GM12878 (cell line): ENCODE measurements around the gene ABCA2. TPM values are rescaled to one million over a fixed set of nuclear protein-coding genes. Genes with fewer than 3 reads are reported as not detected.

ENCODE experiments used
- ATAC-seq: fragments of 200-7000 bp; cut with Tn5 transposase; 3 replicates; pipeline ENCODE4 v1.9.1; 2020; ENCODE audit warnings: mild to moderate bottlenecking, moderate library complexity
- Bru-seq: library from RNA; stranded (reverse); fragments of 400-500 nt; gene quantifications from one replicate; lab custom pipeline; 2021; lab: Mats Ljungman, UMichigan
- BruChase-seq, 2 experiments: library from RNA; stranded (reverse); fragments of 400-500 nt; gene quantifications; one replicate each; lab custom pipeline; 2021; lab: Mats Ljungman, UMichigan
- BruUV-seq: library from RNA; stranded (reverse); fragments of 400-500 nt; replicated peaks from 2 replicates; lab custom pipeline; 2021; lab: Mats Ljungman, UMichigan
- CTCF ChIA-PET: fragments of 300-600 bp; sonication (Branson Sonifier 250); formaldehyde crosslinking; extraction: SDS; loops from one replicate; lab custom pipeline; 2021; ENCODE audit warnings: inconsistent platforms; lab: Yijun Ruan, JAX
- POLR2A ChIA-PET: fragments of 350-600 bp; formaldehyde crosslinking; extraction: SDS; loops from one replicate; lab custom pipeline; 2021; ENCODE audit warnings: inconsistent platforms; lab: Charles Lee
- RAD21 ChIA-PET: fragments of 300-600 bp; sonication (Branson Sonifier 250); formaldehyde crosslinking; loops from one replicate; lab custom pipeline; 2023; ENCODE audit warnings: antibody characterized with exemption; ENCODE audit not compliant: unreplicated experiment; lab: Charles Lee
- SMC1A ChIA-PET: fragments of 300-600 bp; sonication (Branson Sonifier 250); formaldehyde crosslinking; loops from one replicate; lab custom pipeline; 2023; ENCODE audit not compliant: unreplicated experiment, uncharacterized antibody; lab: Charles Lee
- DNase-seq: peaks from one replicate; pipeline ENCODE4 v3.0.0-alpha.2; 2011; ENCODE audit warnings: low read depth, low spot score
- FAIRE-seq: peaks from 3 replicates; lab custom pipeline; 2011; peaks lifted over from hg19 to GRCh38; lab: Jason Lieb, UNC
- H2AFZ ChIP-seq: 2 replicates; pipeline ENCODE4 v1.6.0; 2011; ENCODE audit warnings: low read depth, low read length, control low read depth; ENCODE audit not compliant: control insufficient read depth
- H3K27ac ChIP-seq: 2 replicates; pipeline ENCODE4 v1.5.1; 2011; ENCODE audit warnings: control low read depth; ENCODE audit not compliant: control insufficient read depth, insufficient read depth
- H3K27me3 ChIP-seq, 2 experiments: replicated peaks in 1 of 2; 2 replicates each; pipeline versions ENCODE4 v1.6.0 to v1.6.1; 2011; ENCODE audit warnings: low read length in 1 of 2; ENCODE audit not compliant: control insufficient read depth in 2 of 2, insufficient read depth in 2 of 2
- H3K36me3 ChIP-seq, 2 experiments: 2 replicates each; pipeline ENCODE4 v1.5.1; 2011; ENCODE audit warnings: low read length in 1 of 2; ENCODE audit not compliant: control insufficient read depth in 2 of 2, insufficient read depth in 2 of 2
- H3K4me1 ChIP-seq: 2 replicates; pipeline ENCODE4 v1.6.1; 2011; ENCODE audit warnings: mild to moderate bottlenecking, low read length, moderate library complexity, mixed read lengths; ENCODE audit not compliant: control insufficient read depth, insufficient read depth
- H3K4me2 ChIP-seq: 2 replicates; pipeline ENCODE4 v1.6.0; 2011; ENCODE audit warnings: control low read depth; ENCODE audit not compliant: control insufficient read depth, insufficient read depth
- H3K4me3 ChIP-seq: fragments of 200-600 bp; sonication (generic); 2 replicates; pipeline ENCODE4 v1.5.1; 2016
- H3K79me2 ChIP-seq: 2 replicates; pipeline ENCODE4 v1.6.0; 2011; ENCODE audit warnings: low read length; ENCODE audit not compliant: control insufficient read depth, insufficient read depth
- H3K9ac ChIP-seq: 2 replicates; pipeline ENCODE4 v1.8.0; 2011; ENCODE audit warnings: low read length, control low read depth, mixed read lengths; ENCODE audit not compliant: control insufficient read depth, insufficient read depth
- H3K9me3 ChIP-seq: replicated peaks from 3 replicates; pipeline ENCODE4 v1.5.1; 2011; ENCODE audit warnings: mild to moderate bottlenecking, low read length; ENCODE audit not compliant: control insufficient read depth, insufficient read depth
- H4K20me1 ChIP-seq: 2 replicates; pipeline ENCODE4 v1.6.0; 2011; ENCODE audit not compliant: control insufficient read depth, insufficient read depth
- BHLHE40 ChIP-seq, 2 experiments: fragments of 450-650 bp in 1 of 2; IDR thresholded peaks; 2 replicates each; pipeline ENCODE4 v1.6.1; 2011 to 2017; ENCODE audit warnings: low read depth in 2 of 2, borderline replicate concordance in 1 of 2, improper control_type of control experiment in 1 of 2, low read length in 1 of 2, mild to moderate bottlenecking in 1 of 2
- BMI1 ChIP-seq: fragments of 450-650 bp; IDR thresholded peaks from 2 replicates; pipeline ENCODE4 v1.6.1; 2016; ENCODE audit warnings: mild to moderate bottlenecking, moderate library complexity, borderline replicate concordance
- CEBPB ChIP-seq, 2 experiments: fragments of 150-350 bp in 1 of 2; IDR thresholded peaks; 2 replicates each; pipeline ENCODE4 v1.6.1; 2012 to 2014; ENCODE audit warnings: low read depth in 2 of 2, low read length in 2 of 2, borderline replicate concordance in 1 of 2, inconsistent platforms in 1 of 2
- CHD4 ChIP-seq: fragments of 200-600 bp; sonication (generic); IDR thresholded peaks from 2 replicates; pipeline ENCODE4 v1.6.1; 2016; ENCODE audit warnings: mild to moderate bottlenecking
- FOXK2 ChIP-seq: fragments of 450-650 bp; IDR thresholded peaks from 2 replicates; pipeline ENCODE4 v1.6.1; 2017; ENCODE audit warnings: mild to moderate bottlenecking, moderate library complexity
- GABPA ChIP-seq: IDR thresholded peaks from 2 replicates; pipeline ENCODE4 v1.6.1; 2014; ENCODE audit warnings: antibody characterized with exemption, low read depth, mild to moderate bottlenecking, inconsistent platforms
- MEF2B ChIP-seq: fragments of 450-650 bp; IDR thresholded peaks from 2 replicates; pipeline ENCODE4 v1.6.1; 2018; ENCODE audit warnings: mild to moderate bottlenecking, moderate library complexity; ENCODE audit not compliant: partially characterized antibody, poor library complexity, severe bottlenecking
- NFYA ChIP-seq: IDR thresholded peaks from 2 replicates; pipeline ENCODE4 v1.6.1; 2011; ENCODE audit warnings: low read depth, mild to moderate bottlenecking, low read length, improper control_type of control experiment, borderline replicate concordance
- RCOR1 ChIP-seq: conservative IDR thresholded peaks from 2 replicates; pipeline ENCODE4 v1.6.1; 2012; ENCODE audit warnings: low read depth, low read length, improper control_type of control experiment
- SIN3A ChIP-seq: IDR thresholded peaks from 2 replicates; pipeline ENCODE4 v1.6.1; 2012; ENCODE audit warnings: low read depth, low read length, improper control_type of control experiment
- SREBF2 ChIP-seq: IDR thresholded peaks from 2 replicates; pipeline ENCODE4 v1.6.1; 2012; ENCODE audit warnings: mild to moderate bottlenecking, low read length
- SUPT20H ChIP-seq: IDR thresholded peaks from 2 replicates; pipeline ENCODE4 v1.6.1; 2011; ENCODE audit warnings: low read depth, mild to moderate bottlenecking, low read length, moderate library complexity, borderline replicate concordance; ENCODE audit not compliant: control insufficient read depth
- WRNIP1 ChIP-seq: IDR thresholded peaks from 2 replicates; pipeline ENCODE4 v1.6.1; 2011; ENCODE audit warnings: low read depth, low read length, improper control_type of control experiment, borderline replicate concordance
- YY1 ChIP-seq: IDR thresholded peaks from 2 replicates; pipeline ENCODE4 v1.6.1; 2011; ENCODE audit warnings: low read depth, mild to moderate bottlenecking, low read length
- ZNF274 ChIP-seq: IDR thresholded peaks from one replicate; pipeline ENCODE4 v1.8.0; 2011; ENCODE audit not compliant: insufficient read length, insufficient read depth
- WGBS: methylation state at CpG from one replicate; pipeline ENCODE4 v1.1.6; 2016; ENCODE audit warnings: low lambda C conversion rate; ENCODE audit not compliant: insufficient replicate concordance, insufficient coverage; ENCODE audit errors: missing lambda C conversion rate; 5-methylcytosine and 5-hydroxymethylcytosine counted together
- in situ Hi-C: fragments of 300-500 bp; cut with MboI; formaldehyde crosslinking; loops from 9 replicates; pipeline ENCODE4 v1.14.3; 2018; ENCODE audit warnings: mixed read lengths
- intact Hi-C: fragments of 100-400 bp; cut with micrococcal nuclease; formaldehyde crosslinking; loops from one replicate; pipeline ENCODE4 v1.14.2; 2022; ENCODE audit not compliant: unreplicated experiment
- long read RNA-seq, 2 experiments: library from polyadenylated mRNA; unstranded; transcript quantifications; one replicate each; pipeline ENCODE4 v2.0.0, GENCODE V29; 2019 to 2020
- polyA minus RNA-seq, 3 experiments: library from RNA; depleted of rRNA, polyadenylated mRNA; stranded (reverse); fragments of >200 nt; gene quantifications; 2 replicates each; pipeline ENCODE4 v1.2.3, GENCODE V29; 2011
- polyA plus RNA-seq, 11 experiments: library from polyadenylated mRNA; depleted of rRNA in 4 of 11; unstranded in 6 of 11; stranded (reverse) in 5 of 11; fragments of >200 nt; fragmentation: Nextera tagmentation in 4 of 11; fragmentation: Illumina TruSeq in 1 of 11; extraction: Ambion mirVana in 4 of 11; extraction: Trizol in 1 of 11; gene quantifications; 1 replicate in 1 of 11; 2 replicates in 10 of 11; pipeline versions ENCODE4 v1.2.1 to v1.2.3, GENCODE V29; 2011 to 2016; ENCODE audit warnings: inconsistent platforms in 2 of 11, missing spikeins in 2 of 11, low read depth in 1 of 11
- total RNA-seq, 4 experiments: library from RNA; depleted of rRNA in 3 of 4; stranded (reverse); fragments of >200 nt in 3 of 4; fragmentation: Illumina TruSeq in 1 of 4; extraction: Trizol in 1 of 4; gene quantifications; 2 replicates each; pipeline versions ENCODE4 v1.2.1 to v1.2.3, GENCODE V29; 2013 to 2021
- TF ChIP-seq, protein P1 (sequence below): IDR thresholded peaks from 2 replicates; pipeline ENCODE4 v1.6.1; 2012; ENCODE audit warnings: low read depth, low read length, improper control_type of control experiment

The ABCA2 gene
- total RNA-seq (2013; cell fraction: nucleolus; rRNA removed), result 6.5 and 6.7 TPM in 2 replicates
- total RNA-seq (2014; rRNA removed) (0.93 and 1.2 TPM in 2 replicates), total RNA-seq (2014; rRNA removed; fragmentation: Illumina TruSeq; extraction: Trizol) (0.13 and 0.46 TPM in 2 replicates), total RNA-seq (2021) (1.8 and 2.6 TPM in 2 replicates), polyA plus RNA-seq (2011; rRNA removed) (1.2 and 2.3 TPM in 2 replicates), polyA plus RNA-seq (2014; fragmentation: Illumina TruSeq; extraction: Trizol) (0.08 and 0.34 TPM in 2 replicates), polyA plus RNA-seq (2014; fragmentation: Nextera tagmentation; extraction: Ambion mirVana) (not detected), polyA plus RNA-seq (2014; rRNA removed) (1.1 and 2.7 TPM in 2 replicates), polyA plus RNA-seq (2016; fragmentation: Nextera tagmentation; extraction: Ambion mirVana) (under 1 TPM; 0.25 to 0.35 TPM), polyA minus RNA-seq (2011; rRNA and poly(A)+ RNA removed) (2.4 and 4.2 TPM in 2 replicates), Bru-seq, nascent RNA (percentile 19 among the genes with signal in this experiment), BruChase-seq, experiment 1, labeled RNA remaining after a 6-hour chase (percentile 24 among the genes with signal in this experiment), BruChase-seq, experiment 2, labeled RNA remaining after a 2-hour chase (percentile 12 among the genes with signal in this experiment)
- polyA plus RNA-seq (2011; ENCODE audit: low read depth), result 1.1 TPM
- polyA plus RNA-seq (2011; cell fraction: cytosol; rRNA removed), result 3.5 and 5.1 TPM in 2 replicates
- polyA plus RNA-seq (2011; cell fraction: nucleus; rRNA removed), result 59.2 and 70.7 TPM in 2 replicates
- polyA plus RNA-seq (2012), result 2.2 and 2.7 TPM in 2 replicates
- polyA minus RNA-seq (2011; cell fraction: cytosol; rRNA and poly(A)+ RNA removed), result 2.7 and 3.4 TPM in 2 replicates
- polyA minus RNA-seq (2011; cell fraction: nucleus; rRNA and poly(A)+ RNA removed), result 6.6 and 12.3 TPM in 2 replicates
- long read RNA-seq, experiment 1, result 0 reads
- long read RNA-seq, experiment 2, result 0 reads

- Histone ChIP-seq H2AFZ (peak within 1 kb of the TSS; percentile 34; the same call in 1 of the 2 replicates), H3K27me3 (peaks cover 0 to 2% of the 10 kb centered on the region in 2 experiments; a peak in 2 of 4 replicates), H4K20me1 (no peaks in the 10 kb centered on the region), H3K79me2 (no peaks in the 10 kb centered on the region), H3K4me2 (peak within 1 kb of the TSS; percentile 77), H3K4me3 (peak within 1 kb of the TSS; percentile 68), H3K4me1 (peaks cover 35% of the 10 kb centered on the region), H3K9ac (no peak within 1 kb of the TSS), H3K9me3 (no peaks in the 10 kb centered on the region), H3K36me3 (no peaks in the 10 kb centered on the region), H3K27ac (no peak within 1 kb of the TSS)
- POLR2A ChIA-PET, result interaction anchor here (1.4 kb wide), 1 partner anchor 8 kb away, joined by 4 read pairs; no protein-coding TSS in a partner anchor
- FAIRE-seq (no peak), ATAC-seq (no peak), DNase-seq (no peak)
- CTCF ChIA-PET, result interaction anchor here (1.5 to 4.7 kb wide), 5 partner anchors 8 to 185 kb away, joined by 4 to 65 read pairs (median 16); partner anchors contain the start of genes AJM1 and NPDC1
- RAD21 ChIA-PET, result interaction anchor here (0.9 to 1.5 kb wide), 3 partner anchors 31 to 161 kb away, joined by 3 to 4 read pairs (median 3); partner anchors contain the start of genes ANAPC2 and SSNA1
- WGBS, result 15% methylated on average over 47 of the region's 95 CpGs
- in situ Hi-C loops, result no loop called here
- intact Hi-C loops, result no loop called here
- SMC1A ChIA-PET, result interaction anchor here (1.8 kb wide), 1 partner anchor 80 kb away, joined by 6 read pairs; no protein-coding TSS in a partner anchor
- no TSS peak for BruUV-seq
- TF ChIP-seq, protein P1, sequence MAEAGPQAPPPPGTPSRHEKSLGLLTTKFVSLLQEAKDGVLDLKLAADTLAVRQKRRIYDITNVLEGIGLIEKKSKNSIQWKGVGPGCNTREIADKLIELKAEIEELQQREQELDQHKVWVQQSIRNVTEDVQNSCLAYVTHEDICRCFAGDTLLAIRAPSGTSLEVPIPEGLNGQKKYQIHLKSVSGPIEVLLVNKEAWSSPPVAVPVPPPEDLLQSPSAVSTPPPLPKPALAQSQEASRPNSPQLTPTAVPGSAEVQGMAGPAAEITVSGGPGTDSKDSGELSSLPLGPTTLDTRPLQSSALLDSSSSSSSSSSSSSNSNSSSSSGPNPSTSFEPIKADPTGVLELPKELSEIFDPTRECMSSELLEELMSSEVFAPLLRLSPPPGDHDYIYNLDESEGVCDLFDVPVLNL, result no peak
- no peak for TF ChIP-seq CEBPB (IDR thresholded peaks at IDR 0.05; ENCODE audit: borderline replicate concordance in 1 of 2, low read depth in 2 of 2, low read length in 2 of 2)
- no peak for TF ChIP-seq SUPT20H
- TF ChIP-seq RCOR1, result no peak
- no peak for TF ChIP-seq SREBF2
- TF ChIP-seq ZNF274, result no peak
- no peak for TF ChIP-seq YY1
- no peak for TF ChIP-seq CHD4
- TF ChIP-seq GABPA, result no peak
- no peak for TF ChIP-seq MEF2B
- no peak for TF ChIP-seq NFYA
- TF ChIP-seq SIN3A, result no peak
- no peak for TF ChIP-seq BMI1
- no peak for TF ChIP-seq FOXK2
- TF ChIP-seq BHLHE40 (IDR thresholded peaks at IDR 0.05; ENCODE audit: borderline replicate concordance in 1 of 2, low read depth in 2 of 2, low read length in 1 of 2), result peak; percentile 1 to 61; a peak in 1 of 4 replicates
- TF ChIP-seq WRNIP1, result no peak
Measured at GRCh38 chr9:137027369-137028262, at the start of gene ABCA2. Gene ABCA2 (minus strand): TSS chr9:137028237. CDS start chr9:137028140, 97 bp downstream.
